HG02973 (cell line): ENCODE results near the gene KNDC1.

Experiments
- ATAC-seq: cut with Tn5 transposase; IDR thresholded peaks from one replicate; pipeline ENCODE4 v1.9.1; 2021; ENCODE audit warnings: moderate library complexity; ENCODE audit not compliant: unreplicated experiment

The KNDC1 gene

GRCh38 chr10:133189726-133190125 is 29.7 kb downstream of the KNDC1 start:
- no peak for ATAC-seq

GRCh38 chr10:133190225-133190624 is 30.2 kb downstream of the KNDC1 start:
- no peak for ATAC-seq

GRCh38 chr10:133191651-133192050 is 31.6 kb downstream of the KNDC1 start:
- ATAC-seq, result no peak

- ATAC-seq, result no peak
Observed at GRCh38 chr10:133194151-133194550, 34.1 kb downstream of the KNDC1 start.

- ATAC-seq, result no peak
Observed at GRCh38 chr10:133195096-133195495, 35.1 kb downstream of the KNDC1 start.

GRCh38 chr10:133195611-133196010 is 35.6 kb downstream of the KNDC1 start:
- ATAC-seq, result no peak

- ATAC-seq, result no peak
Observed at GRCh38 chr10:133196221-133196915, 36.3 kb downstream of the KNDC1 start.

- ATAC-seq, result no peak
Observed at GRCh38 chr10:133196936-133197758, 37.1 kb downstream of the KNDC1 start.

- ATAC-seq, result no peak
Observed at GRCh38 chr10:133197786-133198185, 37.8 kb downstream of the KNDC1 start.

- no peak for ATAC-seq
Observed at GRCh38 chr10:133198206-133198605, 38.2 kb downstream of the KNDC1 start.

- ATAC-seq, result no peak
Observed at GRCh38 chr10:133198621-133199487, 38.8 kb downstream of the KNDC1 start.

- no peak for ATAC-seq
Observed at GRCh38 chr10:133199488-133199885, 39.5 kb downstream of the KNDC1 start.

GRCh38 chr10:133199992-133200611 is 40.1 kb downstream of the KNDC1 start:
- ATAC-seq, result no peak

GRCh38 chr10:133200621-133201031 is 40.6 kb downstream of the KNDC1 start:
- no peak for ATAC-seq

GRCh38 chr10:133201151-133201947 is 41.3 kb downstream of the KNDC1 start:
- ATAC-seq, result no peak

GRCh38 chr10:133201948-133202725 is 42.1 kb downstream of the KNDC1 start:
- no peak for ATAC-seq

- ATAC-seq, result no peak
Observed at GRCh38 chr10:133202778-133203651, 43.0 kb downstream of the KNDC1 start.

GRCh38 chr10:133203652-133204195 is 43.7 kb downstream of the KNDC1 start:
- ATAC-seq, result no peak
